HG03354 (cell line): ENCODE results near the gene QPRT.
A peak's percentile ranks its signal among the peaks of the same experiment; 100 is the strongest.
"Not testable (repeated sequence)": the region's sequence is repeated elsewhere in the genome, so short reads cannot be mapped to it uniquely, and the experiment has no call there.

Source experiments
- ATAC-seq: cut with Tn5 transposase; IDR thresholded peaks from one replicate; pipeline ENCODE4 v1.9.1; 2021; ENCODE audit warnings: mild to moderate bottlenecking; ENCODE audit not compliant: unreplicated experiment, poor library complexity, severe bottlenecking

QPRT gene

DNA sequence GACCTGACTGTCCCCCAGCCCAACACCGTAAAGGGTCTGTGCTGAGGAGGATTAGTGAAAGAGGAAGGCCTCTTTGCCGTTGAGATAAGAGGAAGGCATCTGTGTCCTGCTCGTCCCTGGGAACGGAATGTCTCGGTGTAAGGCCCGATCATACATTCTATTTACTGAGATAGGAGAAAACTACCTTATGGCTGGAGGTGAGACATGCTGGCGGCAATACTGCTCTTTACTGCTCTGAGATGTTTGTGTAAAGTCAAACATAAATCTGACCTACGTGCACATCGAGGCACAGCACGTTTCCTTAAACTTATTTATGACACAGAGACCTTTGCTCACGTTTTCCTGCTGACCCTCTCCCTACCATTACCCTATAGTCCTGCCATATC lies 61.6 kb downstream of the QPRT start:
- not testable (repeated sequence) for ATAC-seq

DNA sequence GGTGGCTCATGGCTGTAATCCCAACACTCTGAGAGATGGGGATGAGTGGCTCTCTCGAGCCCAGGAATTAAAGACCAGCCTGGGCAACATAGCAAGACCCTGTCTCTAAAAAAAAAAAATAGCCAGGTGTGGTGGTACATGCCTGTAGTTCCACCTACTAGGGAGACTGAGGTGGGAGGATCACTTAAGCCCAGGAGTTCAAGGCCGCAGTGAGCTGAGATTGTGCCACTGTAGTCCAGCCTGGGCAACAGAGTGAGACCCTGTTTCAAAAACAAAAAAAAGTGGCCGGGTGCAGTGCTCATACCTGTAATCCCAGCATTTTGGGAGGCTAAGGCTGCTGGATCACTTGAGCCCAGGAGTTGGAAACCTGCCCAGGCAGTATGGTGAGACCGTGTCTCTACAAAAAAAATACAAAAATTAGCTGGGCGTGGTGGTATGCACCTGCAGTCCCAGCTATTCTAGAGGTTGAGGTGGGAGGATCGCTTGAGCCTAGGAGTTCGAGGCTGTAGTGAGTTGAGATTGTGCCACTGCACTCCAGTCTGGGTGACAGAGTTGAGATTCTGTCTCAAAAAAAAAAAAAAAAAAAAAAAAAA lies 63.8 kb downstream of the QPRT start:
- ATAC-seq: no peak

DNA sequence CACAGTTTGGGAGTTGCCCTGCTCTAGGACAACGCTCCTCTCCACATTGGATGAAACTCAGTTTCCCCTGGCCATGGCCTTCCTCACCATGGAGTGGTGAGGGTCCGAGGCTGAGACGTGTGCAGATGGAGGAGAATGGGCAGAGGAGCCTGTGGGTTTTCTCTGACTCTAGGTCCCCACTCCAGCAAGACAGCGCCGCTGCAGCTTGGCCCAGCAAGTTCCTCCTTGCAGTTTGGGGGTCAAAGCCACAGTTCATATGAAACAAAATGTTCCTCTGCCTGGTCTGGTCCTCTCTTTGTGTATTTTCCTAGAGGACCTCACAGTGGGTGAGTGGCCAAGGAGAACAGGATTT lies 64.5 kb downstream of the QPRT start:
- ATAC-seq: no peak

DNA sequence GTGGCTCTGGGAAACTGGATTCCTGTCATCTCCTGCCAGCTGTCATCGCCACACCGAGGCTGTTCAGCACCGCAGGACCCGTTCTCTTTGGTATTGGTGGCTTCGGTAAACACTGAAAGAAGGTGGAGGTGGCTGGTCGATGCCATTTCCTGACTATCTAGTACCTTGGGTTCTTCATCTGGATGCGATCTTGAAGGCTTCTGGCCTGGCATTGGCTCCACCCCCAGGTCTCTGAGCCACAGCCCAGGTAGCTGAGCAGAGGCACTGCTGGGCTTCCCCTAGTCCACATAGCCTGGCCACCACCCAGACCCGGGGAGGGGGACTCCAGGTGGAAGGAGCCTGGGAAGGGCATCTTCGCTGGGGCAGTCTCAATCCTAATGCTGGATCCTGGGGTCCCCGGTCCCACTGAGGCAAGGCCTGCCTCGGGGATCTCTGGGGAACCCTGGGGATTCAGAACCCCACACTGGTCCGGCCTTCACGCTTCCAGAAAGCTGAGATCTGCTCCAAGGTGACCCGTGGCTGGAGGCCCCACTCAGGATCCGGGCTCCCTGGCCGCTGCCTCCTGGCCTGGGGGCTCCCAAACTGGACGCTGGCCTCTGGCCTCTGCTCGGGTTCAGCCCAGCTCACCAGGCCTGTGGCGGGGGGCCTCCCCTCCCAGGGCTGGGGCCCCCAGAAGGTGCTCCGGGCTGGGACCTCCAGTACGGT lies 65.0 kb downstream of the QPRT start:
- no peak for ATAC-seq

DNA sequence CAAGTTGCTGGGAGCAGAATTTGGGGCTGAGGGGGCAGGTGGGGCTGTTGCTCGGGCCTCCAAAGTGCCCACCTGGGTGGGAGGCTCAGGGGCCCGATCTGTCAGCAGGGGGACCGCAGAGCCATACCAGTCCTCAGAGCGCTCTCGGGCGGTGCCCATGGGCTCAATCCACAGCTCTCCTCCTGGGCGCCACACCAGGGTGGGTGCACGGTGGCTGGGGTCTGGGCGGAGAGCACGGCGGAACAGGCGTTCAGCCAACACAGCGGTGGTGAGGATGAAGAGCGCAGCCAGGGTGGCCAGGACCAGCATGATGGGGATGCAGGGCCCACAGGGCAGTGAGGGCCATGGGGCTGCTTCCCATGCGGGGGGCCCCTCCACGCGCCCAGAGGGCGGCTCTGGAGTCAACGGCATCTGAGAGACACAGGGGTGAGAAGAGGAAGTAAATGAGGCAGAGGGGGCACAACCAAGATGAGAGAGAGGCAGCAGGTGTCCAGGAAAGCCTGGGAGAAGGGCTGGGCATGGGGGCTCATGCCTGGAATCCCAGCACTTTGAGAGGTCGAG lies 65.6 kb downstream of the QPRT start:
- ATAC-seq: no peak

DNA sequence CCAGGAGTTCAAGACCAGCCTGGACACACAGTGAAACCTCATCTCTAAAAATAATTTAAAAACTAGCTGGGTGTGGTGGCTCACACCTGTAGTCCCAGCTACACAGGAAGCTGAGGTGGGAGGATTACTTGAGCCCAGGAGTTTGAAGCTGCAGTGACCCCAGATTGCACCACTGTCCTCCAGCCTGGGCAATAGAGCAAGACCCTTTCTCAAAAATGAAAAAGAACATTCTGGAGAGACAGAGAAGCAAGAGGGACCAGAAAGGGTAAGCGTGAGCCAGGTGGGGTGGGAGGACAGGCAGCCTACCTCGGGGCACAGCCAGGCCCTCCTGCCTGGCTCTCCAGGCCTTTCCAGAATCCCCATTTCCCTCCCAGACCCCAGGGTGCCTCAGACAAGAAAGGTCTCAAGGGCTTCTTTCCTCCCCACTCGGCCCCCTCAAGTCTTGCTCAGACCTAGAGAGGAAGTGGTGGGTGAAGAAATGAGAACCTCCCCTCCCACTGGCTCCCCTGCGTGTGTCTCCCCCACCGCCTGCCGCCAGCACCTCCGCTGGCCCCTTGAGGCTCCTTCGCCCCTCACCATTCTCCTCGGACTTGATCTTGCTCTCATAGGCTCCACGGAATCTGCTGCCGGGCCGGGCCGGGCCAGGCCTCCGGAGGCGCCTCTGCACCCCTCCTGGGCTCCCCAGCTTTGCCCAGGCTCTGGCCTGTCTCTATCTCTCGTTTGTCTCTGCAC lies 66.3 kb downstream of the QPRT start:
- ATAC-seq: peak; percentile 60

DNA sequence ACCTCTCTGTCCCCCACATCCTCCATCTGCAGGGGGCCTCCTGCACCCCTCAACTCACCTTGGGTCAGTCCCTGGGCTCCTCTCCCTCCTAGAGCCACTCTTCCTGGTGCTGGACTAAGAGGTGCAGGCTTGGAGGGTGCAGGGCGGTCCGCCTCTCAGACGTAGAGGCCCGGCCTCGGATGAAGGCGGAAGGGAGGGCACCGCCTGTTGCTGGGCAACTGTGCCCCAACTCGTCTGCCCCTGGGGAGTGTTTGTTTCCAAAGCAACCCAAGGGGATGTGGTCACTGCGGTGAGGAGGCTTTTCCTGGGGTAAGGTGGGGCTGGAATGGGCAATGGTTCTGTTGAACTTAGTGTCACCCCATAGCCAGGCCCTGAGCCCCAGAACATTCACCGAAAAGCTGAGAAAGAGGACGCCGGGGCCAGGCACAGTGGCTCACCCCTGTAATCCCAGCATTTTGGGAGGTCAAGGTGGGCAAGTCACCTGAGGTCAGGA lies 66.9 kb downstream of the QPRT start, which contains the start of gene C16orf54:
Gene C16orf54, minus strand, starts transcription at position 138 of the 493 bp plus-strand sequence. CDS start 1,039 bp downstream, outside the sequence.
- ATAC-seq: peak; percentile 76

DNA sequence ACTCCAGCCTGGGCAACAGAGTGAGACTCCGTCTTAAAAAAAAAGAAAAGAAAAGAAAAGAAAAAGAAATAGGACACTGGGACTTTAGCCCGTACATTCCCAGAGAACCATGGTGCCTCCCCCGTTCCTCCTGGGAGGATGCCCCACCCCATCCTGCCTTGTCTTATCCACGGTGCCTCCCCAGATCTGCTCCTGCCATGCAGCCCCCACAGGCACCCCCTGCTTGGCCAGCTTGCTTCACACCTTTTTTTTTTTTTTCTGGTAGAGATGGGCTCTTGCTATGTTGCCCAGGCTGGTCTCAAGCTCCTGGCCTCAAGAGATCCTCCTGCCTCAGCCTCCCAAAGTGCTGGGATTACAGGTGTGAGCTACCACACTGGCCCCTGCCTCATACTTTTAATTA lies 67.5 kb downstream of the QPRT start:
- not testable (repeated sequence) for ATAC-seq
